Measurements from ENCODE around the gene APOO. TPM values are rescaled to one million over a fixed set of nuclear protein-coding genes. Genes with fewer than 3 reads are reported as not detected.

The APOO gene
- total and polyA plus RNA-seq, 2 experiments from 2014 or later = 32.8 to 72.4 TPM

- TF ChIP-seq ZNF462 (CRISPR knock-in tag; IDR thresholded peaks at IDR 0.05) (no peak), ZNF331 (CRISPR knock-in tag; IDR thresholded peaks at IDR 0.05; ENCODE audit: low read depth) (no peak), ETS1 (IDR thresholded peaks at IDR 0.05) (no peak)
Observed at GRCh38 chrX:23857935-23858334, 49.8 kb downstream of the APOO start (continued).

GRCh38 chrX:23857363-23857762, 50.4 kb downstream of the APOO start:
- Mint-ChIP-seq H3K4me1 (no peaks in the 10 kb centered on the region), H3K27me3 (ENCODE audit: insufficient read depth, low read depth, poor library complexity) (peaks cover 1% of the 10 kb centered on the region), H3K36me3 (ENCODE audit: low read depth) (peaks cover 5% of the 10 kb centered on the region; the same call in 1 of the 3 replicates), H3K27ac (no peak overlapping the region), H3K4me3 (no peak overlapping the region), H3K9me3 (no peaks in the 10 kb centered on the region)
- Histone ChIP-seq H3K36me3 (ENCODE audit: insufficient read depth) (no peaks in the 10 kb centered on the region), H3K4me1 (ENCODE audit: insufficient read depth) (no peaks in the 10 kb centered on the region), H4K20me1 (replicated peaks; ENCODE audit: insufficient read depth) (no peaks in the 10 kb centered on the region), H3K4me3 (no peak overlapping the region), H3K9me2 (ENCODE audit: insufficient read depth) (no peaks in the 10 kb centered on the region), H3K27me3 (ENCODE audit: insufficient read depth) (no peaks in the 10 kb centered on the region), H3K79me2 (replicated peaks; ENCODE audit: insufficient read depth) (no peaks in the 10 kb centered on the region), H3K27ac (ENCODE audit: low read depth) (no peak overlapping the region), H3F3A (replicated peaks; ENCODE audit: low read depth) (no peaks in the 10 kb centered on the region), H3K4me2 (no peak overlapping the region), H2AFZ (no peak overlapping the region)
- no peak for DNase-seq (ENCODE audit: low spot score)
- no peak for ATAC-seq
- no peak for TF ChIP-seq EZH2phosphoT487 (IDR thresholded peaks at IDR 0.05; ENCODE audit: unreplicated experiment)
- TF ChIP-seq CTCF (conservative IDR thresholded peaks at IDR 0.05; ENCODE audit: low read depth in 2 of 2) = no peak
- no peak for TF ChIP-seq STAT1 (IDR thresholded peaks at IDR 0.05; ENCODE audit: unreplicated experiment)
- TF ChIP-seq ZNF331 (CRISPR knock-in tag; IDR thresholded peaks at IDR 0.05; ENCODE audit: low read depth) = no peak
- no peak for TF ChIP-seq REST (IDR thresholded peaks at IDR 0.05; ENCODE audit: unreplicated experiment)
- no peak for TF ChIP-seq CREB1 (CRISPR knock-in tag; IDR thresholded peaks at IDR 0.05; ENCODE audit: low read depth)
- no peak for TF ChIP-seq ZNF114 (CRISPR knock-in tag; IDR thresholded peaks at IDR 0.05)
- TF ChIP-seq ETS1 (IDR thresholded peaks at IDR 0.05) = no peak
- TF ChIP-seq EZH2 (IDR thresholded peaks at IDR 0.05; ENCODE audit: low read depth, unreplicated experiment) = no peak
